Measurements from ENCODE around the gene GLG1.
"Not testable (repeated sequence)": the region's sequence is repeated elsewhere in the genome, so short reads cannot be mapped to it uniquely, and the experiment has no call there.

DNA sequence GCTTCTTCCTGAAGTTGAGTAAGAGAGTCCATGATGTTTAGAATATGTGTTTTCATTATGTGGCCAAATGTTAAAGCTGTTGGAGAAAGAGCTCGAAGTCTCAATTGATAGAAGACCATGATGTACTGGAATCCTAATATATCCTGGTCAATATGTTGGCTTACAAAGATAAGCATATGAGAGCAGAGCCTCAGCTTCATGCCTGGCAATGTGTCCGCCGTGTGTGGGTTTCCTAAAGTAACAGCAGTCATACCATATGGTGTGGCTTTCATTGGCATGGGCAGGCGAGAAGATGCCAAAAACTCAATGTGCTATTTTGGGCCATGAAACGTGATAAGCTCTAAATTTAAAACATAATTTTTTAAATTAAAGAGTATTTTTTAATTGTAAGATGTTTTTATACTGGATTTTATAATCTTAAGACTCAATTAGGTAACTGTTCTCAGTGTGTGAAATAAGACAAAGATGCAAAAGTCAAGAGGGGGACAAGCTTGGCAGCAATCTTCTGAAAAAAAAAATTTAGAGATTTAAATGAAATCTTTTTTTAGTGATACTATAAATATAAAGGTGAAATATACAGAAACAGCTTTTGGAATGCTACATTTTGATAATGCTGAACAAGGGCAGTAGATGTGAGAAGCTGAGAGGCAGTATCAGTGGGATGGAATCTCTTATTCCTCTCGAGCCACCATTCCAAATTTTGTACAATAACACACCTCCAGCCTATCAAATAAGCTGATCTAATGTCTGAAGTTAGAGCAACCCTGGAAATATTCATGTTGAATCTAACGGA, 56.5 kb downstream of the GLG1 start:
- TF ChIP-seq, protein P1, sequence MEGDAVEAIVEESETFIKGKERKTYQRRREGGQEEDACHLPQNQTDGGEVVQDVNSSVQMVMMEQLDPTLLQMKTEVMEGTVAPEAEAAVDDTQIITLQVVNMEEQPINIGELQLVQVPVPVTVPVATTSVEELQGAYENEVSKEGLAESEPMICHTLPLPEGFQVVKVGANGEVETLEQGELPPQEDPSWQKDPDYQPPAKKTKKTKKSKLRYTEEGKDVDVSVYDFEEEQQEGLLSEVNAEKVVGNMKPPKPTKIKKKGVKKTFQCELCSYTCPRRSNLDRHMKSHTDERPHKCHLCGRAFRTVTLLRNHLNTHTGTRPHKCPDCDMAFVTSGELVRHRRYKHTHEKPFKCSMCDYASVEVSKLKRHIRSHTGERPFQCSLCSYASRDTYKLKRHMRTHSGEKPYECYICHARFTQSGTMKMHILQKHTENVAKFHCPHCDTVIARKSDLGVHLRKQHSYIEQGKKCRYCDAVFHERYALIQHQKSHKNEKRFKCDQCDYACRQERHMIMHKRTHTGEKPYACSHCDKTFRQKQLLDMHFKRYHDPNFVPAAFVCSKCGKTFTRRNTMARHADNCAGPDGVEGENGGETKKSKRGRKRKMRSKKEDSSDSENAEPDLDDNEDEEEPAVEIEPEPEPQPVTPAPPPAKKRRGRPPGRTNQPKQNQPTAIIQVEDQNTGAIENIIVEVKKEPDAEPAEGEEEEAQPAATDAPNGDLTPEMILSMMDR (IDR thresholded peaks at IDR 0.05; ENCODE audit: borderline replicate concordance, extremely low read depth, low read length, poor library complexity, severe bottlenecking): not testable (repeated sequence)
- TF ChIP-seq EZH2 (IDR thresholded peaks at IDR 0.05; ENCODE audit: borderline replicate concordance, low read depth, low read length, severe bottlenecking): not testable (repeated sequence)

All from DND-41 (cell line).